Cerebellar cortex (tissue), 1 donor: ENCODE results near the gene ARL8B.
"Not testable (repeated sequence)": the region's sequence is repeated elsewhere in the genome, so short reads cannot be mapped to it uniquely, and the experiment has no call there.

Source experiments
- DNase-seq: peaks from one replicate; pipeline ENCODE4 v3.0.0-alpha.2; 2015; ENCODE audit warnings: low spot score

ARL8B gene

GRCh38 chr3:5147152-5147551 is 25.1 kb downstream of the ARL8B start:
- not testable (repeated sequence) for DNase-seq

GRCh38 chr3:5149306-5149880 is 27.3 kb downstream of the ARL8B start:
- DNase-seq: no peak

- DNase-seq: no peak
These were observed 29.5 kb downstream of the ARL8B start for GRCh38 chr3:5151586-5151985.

- no peak for DNase-seq
These were observed 31.0 kb downstream of the ARL8B start for GRCh38 chr3:5153074-5153473.

- DNase-seq: no peak
These were observed 33.1 kb downstream of the ARL8B start for GRCh38 chr3:5155241-5155640.

DNA sequence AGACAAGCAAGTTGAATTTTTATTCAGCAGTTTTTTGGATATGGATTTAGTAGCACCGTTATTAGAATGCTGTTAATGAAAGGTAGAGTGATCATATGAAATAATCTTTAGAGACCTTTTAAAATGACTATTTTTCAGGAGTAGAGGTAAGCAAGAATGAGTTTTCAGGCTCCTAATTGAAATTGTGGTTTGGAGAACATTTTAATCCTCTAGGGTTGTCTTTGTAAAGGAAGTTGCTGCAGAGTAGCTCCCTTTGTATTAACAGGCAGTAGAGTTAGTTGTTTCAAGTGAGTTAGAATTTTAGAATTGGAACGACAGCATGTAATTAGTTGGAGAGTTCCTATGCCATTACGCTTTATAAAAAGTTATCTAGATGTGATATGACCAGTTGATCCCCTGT is 38.2 kb downstream of the ARL8B start:
- no peak for DNase-seq

DNA sequence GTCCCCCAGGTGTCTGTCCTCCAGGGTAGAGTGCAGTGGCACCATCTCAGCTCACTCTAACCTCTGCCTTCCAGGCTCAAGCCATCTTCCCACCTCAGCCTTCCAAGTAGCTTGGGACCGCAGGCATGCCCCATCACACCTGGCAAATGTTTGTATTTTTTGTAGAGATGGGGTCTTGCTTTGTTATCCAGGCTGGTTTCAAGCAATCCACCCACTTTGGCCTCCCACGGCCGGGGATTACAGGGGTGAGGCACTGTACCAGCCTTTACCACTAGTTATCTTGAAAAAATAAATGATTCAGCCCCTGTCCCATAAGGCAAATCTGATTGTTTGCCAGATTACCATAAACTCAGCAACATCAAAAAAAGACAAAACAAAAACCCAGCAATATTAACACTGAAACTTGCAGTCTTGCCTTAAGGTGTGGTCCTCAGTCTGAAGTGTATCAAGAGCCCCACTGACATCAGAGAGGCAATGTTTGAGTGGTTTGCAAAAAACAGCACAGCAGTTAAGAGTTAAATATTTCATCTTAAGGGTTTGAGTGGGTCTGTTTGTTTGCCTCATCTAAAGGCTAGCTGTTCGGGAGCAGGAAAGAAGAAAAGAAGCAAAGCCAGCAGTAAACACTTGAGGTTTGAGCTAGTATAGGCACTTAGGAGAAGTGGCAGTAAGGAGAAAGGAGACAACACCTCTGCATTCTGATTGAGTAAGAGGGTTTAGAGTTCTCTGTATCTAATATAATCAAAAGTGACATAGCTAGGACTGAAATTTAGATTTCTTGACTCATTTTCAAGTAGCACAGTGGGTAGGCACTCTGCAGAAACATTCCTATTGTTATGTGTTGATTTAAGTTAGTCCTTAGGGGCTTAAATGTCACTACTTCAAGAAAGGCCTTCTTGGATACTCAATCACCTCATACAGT is 39.1 kb downstream of the ARL8B start:
- no peak for DNase-seq

- no peak for DNase-seq
These were observed 40.0 kb downstream of the ARL8B start for GRCh38 chr3:5162102-5162501.

- no peak for DNase-seq
These were observed 43.6 kb downstream of the ARL8B start for GRCh38 chr3:5165698-5166097.

DNA sequence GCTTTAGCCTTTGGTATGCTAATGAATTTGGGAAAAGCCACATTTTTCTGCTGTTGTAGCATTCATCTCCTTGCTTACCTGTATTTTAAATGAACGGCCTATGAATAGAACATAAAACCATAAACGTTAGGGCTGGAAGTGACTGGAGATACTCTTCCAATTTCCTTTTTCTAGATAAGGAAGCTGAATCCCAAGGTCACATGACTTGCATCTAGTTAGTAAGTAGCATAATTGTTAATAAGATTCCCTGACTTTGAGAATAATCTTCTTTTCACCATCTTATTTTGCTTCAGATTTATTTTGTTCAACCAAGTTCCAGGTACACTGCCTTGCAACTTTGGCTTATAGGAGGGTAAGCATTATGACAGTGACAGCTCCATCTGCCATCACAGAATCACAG is 44.8 kb downstream of the ARL8B start:
- peak; percentile 31 for DNase-seq

GRCh38 chr3:5168110-5168509 is 46.0 kb downstream of the ARL8B start:
- no peak for DNase-seq

GRCh38 chr3:5169807-5170206 is 47.7 kb downstream of the ARL8B start:
- DNase-seq: no peak

DNA sequence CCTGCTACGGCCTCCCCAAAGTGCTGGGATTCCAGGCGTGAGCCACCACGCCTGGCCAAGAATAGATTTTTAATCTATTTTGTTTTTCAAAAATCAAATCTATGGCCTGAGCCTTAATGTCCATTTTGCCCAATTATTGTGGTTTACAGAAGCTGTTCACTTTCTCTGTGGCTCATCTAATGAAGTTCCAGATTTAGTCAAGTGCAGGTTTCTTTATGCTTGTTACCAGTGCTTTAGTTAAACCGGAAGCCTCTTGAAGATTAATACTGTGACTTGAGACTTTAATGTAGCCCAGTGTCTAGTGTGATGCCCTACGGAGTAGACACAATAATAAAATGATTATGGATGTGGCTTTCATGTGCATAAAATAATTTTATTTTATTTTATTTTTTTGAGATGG is 48.9 kb downstream of the ARL8B start:
- no peak for DNase-seq

DNA sequence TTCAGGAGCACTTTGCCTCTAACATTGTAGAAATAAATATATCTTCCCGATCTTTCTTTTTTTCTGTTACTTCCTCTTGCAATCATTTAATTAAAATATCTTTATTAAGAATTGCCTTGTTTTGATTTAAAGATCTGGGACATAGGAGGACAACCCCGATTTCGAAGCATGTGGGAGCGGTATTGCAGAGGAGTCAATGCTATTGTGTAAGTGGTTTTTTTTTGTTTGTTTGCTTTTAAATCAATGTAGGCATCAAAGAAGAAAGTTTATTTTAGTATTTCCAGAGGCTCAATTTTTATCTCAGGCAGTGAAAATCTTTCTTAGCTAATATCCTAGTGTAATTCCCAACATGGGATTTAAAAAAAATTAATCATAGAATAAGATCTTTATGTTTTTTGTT is 49.9 kb downstream of the ARL8B start:
- no peak for DNase-seq

GRCh38 chr3:5179036-5179435 is 56.9 kb downstream of the ARL8B start:
- not testable (repeated sequence) for DNase-seq

DNA sequence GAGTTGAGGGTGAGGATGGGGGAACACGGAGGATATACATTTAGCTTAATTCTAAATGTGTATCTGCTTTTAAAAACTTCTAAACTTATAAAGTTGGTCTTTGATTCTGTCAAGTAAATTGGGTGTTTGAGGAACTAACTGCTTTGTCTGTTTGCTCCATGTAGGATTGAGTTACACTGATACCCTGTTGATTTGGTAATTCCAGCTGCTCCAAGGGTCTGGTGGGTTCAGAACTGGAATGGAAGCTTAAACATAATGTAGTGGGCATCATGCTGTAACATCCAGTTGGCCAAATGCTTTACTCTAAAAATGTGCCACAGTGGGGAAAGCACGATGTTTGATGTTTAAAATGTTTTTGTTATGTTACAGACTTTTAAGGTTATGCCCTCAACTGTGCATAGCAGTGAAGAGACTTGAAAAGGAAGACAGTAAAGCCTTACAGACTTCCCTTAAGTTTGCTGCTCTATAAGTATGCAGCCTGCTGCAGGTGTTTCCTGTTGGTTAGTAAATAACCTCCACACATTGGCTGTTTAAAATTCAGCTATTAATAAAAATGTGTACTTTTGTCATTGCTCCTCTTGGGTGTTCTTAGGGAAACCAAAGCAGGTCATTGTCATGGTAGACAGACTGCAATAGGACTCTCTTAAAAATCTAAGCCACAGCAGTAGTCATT is 59.5 kb downstream of the ARL8B start:
- no peak for DNase-seq

DNA sequence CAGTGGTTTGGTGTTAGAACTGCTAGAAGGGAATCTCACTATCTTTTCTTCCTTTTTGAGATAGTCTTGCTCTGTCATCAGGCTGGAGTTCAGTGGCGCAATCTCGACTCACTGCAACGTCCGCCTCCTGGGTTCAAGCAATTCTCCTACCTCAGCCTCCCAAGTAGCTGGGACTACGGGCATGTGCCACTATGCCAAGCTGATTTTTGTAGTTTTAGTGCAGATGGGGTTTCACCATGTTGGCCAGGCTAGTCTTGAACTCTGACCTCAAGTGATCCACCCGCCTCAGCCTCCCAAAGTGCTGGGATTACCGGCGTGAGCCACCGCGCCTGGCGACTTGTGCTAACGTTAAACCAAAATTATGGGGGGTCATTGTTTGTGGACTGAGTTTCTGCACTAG is 61.6 kb downstream of the ARL8B start:
- DNase-seq: not testable (repeated sequence)

GRCh38 chr3:5184499-5184898 is 62.4 kb downstream of the ARL8B start:
- DNase-seq: no peak

DNA sequence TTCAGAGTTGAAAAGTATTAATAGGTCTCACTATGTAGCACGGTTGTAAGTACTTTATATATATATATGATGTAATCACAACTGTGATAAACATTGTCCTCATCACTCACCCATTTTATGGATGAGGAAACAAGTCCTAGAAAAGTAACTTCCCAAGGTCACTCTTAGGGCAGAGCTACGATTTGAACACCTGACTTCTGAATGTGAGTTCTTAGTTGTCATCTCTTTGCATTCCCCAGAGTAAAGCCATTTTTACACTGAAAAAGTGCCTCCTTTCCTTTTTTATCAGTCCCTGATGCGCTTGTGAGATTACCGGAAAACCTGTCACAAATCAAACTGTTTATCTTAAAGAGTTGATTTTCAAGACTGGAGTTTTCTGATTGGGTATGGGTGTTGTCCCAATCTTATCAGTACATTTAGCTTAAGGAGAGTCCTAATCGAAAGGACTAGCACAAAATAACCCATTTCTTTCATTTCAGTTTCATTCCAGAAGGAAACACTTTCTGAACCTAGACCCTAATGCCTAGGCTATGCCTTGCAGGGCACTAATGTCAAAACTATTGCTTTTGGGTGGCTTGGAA is 63.1 kb downstream of the ARL8B start:
- DNase-seq: no peak

GRCh38 chr3:5186089-5186857 is 64.2 kb downstream of the ARL8B start:
- DNase-seq: peak; percentile 31

- peak; percentile 27 for DNase-seq
These were observed 64.7 kb downstream of the ARL8B start for GRCh38 chr3:5186858-5187155.
